ENCODE measurements around the gene AFF3. TPM values are rescaled to one million over a fixed set of nuclear protein-coding genes. Genes with fewer than 3 reads are reported as not detected.

The AFF3 gene
- total and polyA plus RNA-seq, 2 of the 13 experiments (the other 11 are each of a cell fraction or from before 2014, with no cell fraction given) = not detected

- Histone ChIP-seq H3K4me2 (ENCODE audit: low read depth, low read length) (no peak overlapping the region), H3K4me3 (replicated peaks in 1 of 3; ENCODE audit: insufficient read depth in 1 of 3, low read depth in 2 of 3, low read length in 3 of 3) (no peak overlapping the region), H3K79me2 (ENCODE audit: insufficient read depth, low read length) (no peaks in the 10 kb centered on the region), H3K9ac (ENCODE audit: insufficient read depth, low read depth, low read length) (no peak overlapping the region), H4K20me1 (ENCODE audit: insufficient read depth, low read length) (no peaks in the 10 kb centered on the region), H3K4me1 (ENCODE audit: insufficient read depth, low read length) (no peaks in the 10 kb centered on the region), H2AFZ (ENCODE audit: low read length) (no peak overlapping the region), H3K27ac (ENCODE audit: extremely low read length, insufficient read depth, low read length) (no peak overlapping the region), H3K36me3 (replicated peaks in 1 of 2; ENCODE audit: control insufficient read depth in 1 of 2, insufficient read depth in 2 of 2, low read length in 2 of 2) (no peaks in the 10 kb centered on the region), H3K9me3 (ENCODE audit: low read length) (no peaks in the 10 kb centered on the region), H3K27me3 (ENCODE audit: control insufficient read depth in 1 of 2, insufficient read depth in 2 of 2, low read length in 2 of 2) (no peaks in the 10 kb centered on the region; a peak in 1 of 5 replicates)
- BruUV-seq (replicated peaks) = no TSS peak
- DNase-seq (ENCODE audit: low spot score) (no peak), FAIRE-seq (no peak), ATAC-seq (no peak)
- no peak for TF ChIP-seq PBX3 (CRISPR knock-in tag; IDR thresholded peaks at IDR 0.05; ENCODE audit: borderline replicate concordance)
- TF ChIP-seq RCOR2 (CRISPR knock-in tag; IDR thresholded peaks at IDR 0.05) = no peak
- no peak for TF ChIP-seq ZNF740 (CRISPR knock-in tag; IDR thresholded peaks at IDR 0.05)
- TF ChIP-seq ZNF772 (CRISPR knock-in tag; IDR thresholded peaks at IDR 0.05) = no peak
- no peak for TF ChIP-seq ZKSCAN8 (CRISPR knock-in tag; IDR thresholded peaks at IDR 0.05; ENCODE audit: borderline replicate concordance)
- no peak for TF ChIP-seq ZNF362 (CRISPR knock-in tag; IDR thresholded peaks at IDR 0.05; ENCODE audit: borderline replicate concordance)
- no peak for TF ChIP-seq HNF4A (CRISPR knock-in tag; IDR thresholded peaks at IDR 0.05)
- TF ChIP-seq SYNCRIP (IDR thresholded peaks at IDR 0.05; ENCODE audit: insufficient read depth, low read depth, low read length) = no peak
- no peak for TF ChIP-seq ZNF607 (CRISPR knock-in tag; IDR thresholded peaks at IDR 0.05; ENCODE audit: borderline replicate concordance)
- TF ChIP-seq ZBED4 (CRISPR knock-in tag; IDR thresholded peaks at IDR 0.05; ENCODE audit: borderline replicate concordance) = no peak
- no peak for TF ChIP-seq CCAR2 (optimal IDR thresholded peaks at IDR 0.05; ENCODE audit: low read depth, low read length)
- no peak for TF ChIP-seq TBP (CRISPR knock-in tag; IDR thresholded peaks at IDR 0.05)
- no peak for TF ChIP-seq ZSCAN22 (CRISPR knock-in tag; IDR thresholded peaks at IDR 0.05)
- TF ChIP-seq NFIB (CRISPR knock-in tag; IDR thresholded peaks at IDR 0.05; ENCODE audit: borderline replicate concordance) = no peak
- in situ Hi-C loops (cut with HindIII; ENCODE audit: extremely low pct_ligation_motif_present, low pct_unique_long_range_greater_than_20kb) = no loop called here
- POLR2A ChIA-PET = no interaction called here
- intact Hi-C loops (cut with micrococcal nuclease; ENCODE audit: unreplicated experiment) = no loop called here
- CTCF ChIA-PET (ENCODE audit: low intra/inter-chr PET ratio, low total read pairs) = no interaction called here
These were observed 444.4 kb downstream of the AFF3 start for GRCh38 chr2:99697811-99698568.

Measured in HepG2 (cell line).